Stimulated activated CD4-positive, alpha-beta T cell treated with anti-CD3 and anti-CD28 coated beads, TNF-alpha, amount 100 ng/mL, for 48 hours (primary cell): ENCODE data around the gene PRUNE2.
"Not testable (repeated sequence)": the region's sequence is repeated elsewhere in the genome, so short reads cannot be mapped to it uniquely, and the experiment has no call there.

Experiments used
- DNase-seq, 3 donors: peaks; one replicate each; pipeline ENCODE4 v3.0.0-alpha.2; 2020; ENCODE audit warnings: low read depth in 3 of 3

Gene PRUNE2

DNA sequence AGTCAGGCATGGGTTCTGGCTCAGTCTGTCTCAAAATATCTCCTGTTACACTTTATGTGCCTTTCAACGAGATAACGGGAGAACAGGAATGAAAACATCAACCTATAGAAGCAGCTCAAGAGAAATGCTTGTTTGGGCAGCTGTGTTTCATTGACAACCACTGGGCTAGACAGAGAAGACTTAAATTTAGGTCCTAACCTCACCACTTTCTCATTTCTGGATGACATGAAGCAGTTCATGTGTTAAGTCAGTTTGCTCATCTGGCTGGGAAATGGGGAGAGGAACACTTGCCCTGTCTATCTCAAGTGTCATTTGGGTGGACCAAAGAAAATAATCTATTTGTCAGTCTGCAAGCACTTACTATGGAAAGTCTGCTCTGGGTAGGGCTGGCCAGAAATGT is 208.4 kb downstream of the PRUNE2 start:
- DNase-seq: no peak

DNA sequence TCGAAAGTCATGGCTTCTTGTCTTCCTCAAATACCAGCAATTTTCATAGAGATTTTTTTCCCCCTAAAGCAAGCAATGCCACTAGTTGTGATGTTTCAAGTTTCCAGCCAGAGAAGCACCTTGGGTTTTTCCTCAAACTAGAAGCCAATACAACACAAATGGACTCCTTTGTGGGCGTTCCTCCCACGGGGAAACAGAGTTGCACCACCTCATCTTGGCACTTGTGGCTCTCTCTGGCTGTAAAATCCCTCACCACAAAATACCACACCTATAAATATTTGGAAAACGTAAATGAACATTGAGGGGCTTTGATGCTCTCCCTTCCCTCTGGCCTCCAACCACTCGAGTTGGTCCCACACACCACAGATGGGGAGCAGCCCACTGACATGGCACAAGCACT is 208.8 kb downstream of the PRUNE2 start:
- DNase-seq: no peak

DNA sequence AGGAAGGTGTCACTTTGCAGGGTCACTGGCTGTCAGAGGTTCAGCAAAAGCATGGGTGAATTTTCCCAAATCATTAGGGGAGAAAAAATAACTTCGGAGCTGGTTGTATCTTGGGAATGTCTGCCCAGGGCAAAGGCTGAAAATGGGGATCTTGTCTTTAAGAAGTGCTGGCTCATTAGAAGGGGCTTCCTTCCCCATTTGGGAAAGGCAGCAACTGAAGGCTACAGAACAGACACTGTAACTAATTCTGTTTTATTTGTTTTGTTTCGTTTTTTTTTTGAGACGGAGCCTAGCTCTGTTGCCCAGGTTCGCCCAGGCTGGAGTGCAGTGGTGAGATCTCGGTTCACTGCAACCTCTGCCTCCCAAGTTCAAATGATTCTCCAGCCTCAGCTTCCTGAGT is 212.0 kb downstream of the PRUNE2 start:
- DNase-seq: no peak

DNA sequence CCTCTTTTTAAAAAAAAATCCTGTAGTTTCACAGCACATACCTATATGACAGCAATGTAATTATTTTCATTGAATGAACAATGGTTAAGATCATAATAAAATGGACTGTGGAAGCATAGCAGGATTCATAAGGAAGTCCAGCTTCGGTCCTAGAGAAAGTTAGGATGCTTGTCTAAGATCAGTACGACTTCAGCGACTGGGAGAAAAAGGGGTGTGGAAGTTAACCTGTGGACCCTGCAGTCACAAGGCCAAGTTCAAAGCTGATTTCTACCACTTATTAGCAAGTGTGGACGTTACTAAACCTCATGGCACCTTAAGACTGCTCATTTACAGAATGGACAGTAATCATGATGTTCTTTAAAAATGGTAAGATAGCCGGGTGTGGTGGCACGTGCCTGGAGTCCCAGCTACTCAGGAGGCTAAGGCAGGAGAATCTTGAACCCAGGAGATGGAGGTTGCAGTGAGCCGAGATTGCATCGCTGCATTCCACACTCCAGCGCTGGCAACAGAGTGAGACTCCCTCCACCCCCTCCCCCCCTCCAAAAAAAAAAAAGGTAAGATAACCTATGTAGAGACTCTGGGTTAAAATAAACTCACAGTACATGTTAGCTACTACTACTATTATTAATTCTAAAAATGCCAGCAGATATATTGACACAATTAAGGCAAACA is 213.3 kb downstream of the PRUNE2 start:
- no peak for DNase-seq

DNA sequence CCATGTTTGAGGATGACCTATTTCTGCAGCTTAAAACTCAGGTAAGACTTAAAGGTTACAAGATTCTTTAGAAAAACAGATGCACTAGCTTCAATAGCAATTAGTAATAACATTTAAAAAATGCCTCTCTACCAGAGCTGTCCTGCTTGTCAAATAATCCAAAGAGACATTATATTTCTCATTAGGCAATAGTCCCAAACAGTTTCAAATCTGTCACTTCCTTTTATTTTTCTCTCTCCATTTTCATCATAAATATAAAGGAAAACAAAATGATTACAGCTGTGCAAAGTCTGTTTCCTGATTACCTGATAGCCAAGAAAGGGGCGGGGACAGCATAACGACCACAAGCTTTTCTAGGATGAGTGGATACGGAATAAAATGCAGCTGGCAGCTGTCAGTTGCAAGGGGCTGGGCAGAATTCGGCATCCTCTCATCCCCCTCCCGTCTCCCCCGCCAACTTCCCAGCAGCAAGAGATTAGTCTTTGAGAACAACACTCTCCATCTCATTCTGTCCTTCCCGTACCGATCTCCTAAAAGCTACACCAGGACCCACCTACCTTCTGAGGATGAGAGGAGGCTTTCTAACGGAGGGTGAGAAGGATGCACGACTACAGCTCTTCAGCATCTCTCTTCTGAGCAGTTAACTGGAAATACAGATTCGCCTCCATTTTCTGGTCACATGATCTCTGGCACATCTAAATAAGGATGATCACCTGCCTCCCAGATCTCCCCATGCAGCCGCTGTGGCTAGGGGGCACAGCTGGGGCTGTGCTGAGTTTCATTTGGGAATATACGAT is 214.2 kb downstream of the PRUNE2 start:
- no peak for DNase-seq

DNA sequence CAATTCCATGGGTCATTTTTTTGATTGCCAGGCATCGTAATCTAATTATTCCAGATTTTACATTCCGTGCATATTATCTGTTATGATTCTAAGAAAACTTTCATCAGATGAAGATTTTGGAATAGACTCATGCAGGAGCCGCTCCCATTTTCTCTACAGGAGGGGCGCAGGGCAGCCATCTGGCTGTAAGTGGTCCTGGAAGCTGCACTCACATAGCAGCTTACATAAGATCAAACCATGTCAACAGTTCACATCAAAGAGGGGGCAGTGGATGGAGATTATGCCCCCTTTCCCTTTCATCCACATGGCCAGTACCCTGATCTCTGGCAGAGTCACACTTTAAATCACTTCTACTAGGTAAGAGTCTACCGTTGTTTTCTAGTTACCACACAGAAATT is 214.9 kb downstream of the PRUNE2 start:
- DNase-seq: no peak

DNA sequence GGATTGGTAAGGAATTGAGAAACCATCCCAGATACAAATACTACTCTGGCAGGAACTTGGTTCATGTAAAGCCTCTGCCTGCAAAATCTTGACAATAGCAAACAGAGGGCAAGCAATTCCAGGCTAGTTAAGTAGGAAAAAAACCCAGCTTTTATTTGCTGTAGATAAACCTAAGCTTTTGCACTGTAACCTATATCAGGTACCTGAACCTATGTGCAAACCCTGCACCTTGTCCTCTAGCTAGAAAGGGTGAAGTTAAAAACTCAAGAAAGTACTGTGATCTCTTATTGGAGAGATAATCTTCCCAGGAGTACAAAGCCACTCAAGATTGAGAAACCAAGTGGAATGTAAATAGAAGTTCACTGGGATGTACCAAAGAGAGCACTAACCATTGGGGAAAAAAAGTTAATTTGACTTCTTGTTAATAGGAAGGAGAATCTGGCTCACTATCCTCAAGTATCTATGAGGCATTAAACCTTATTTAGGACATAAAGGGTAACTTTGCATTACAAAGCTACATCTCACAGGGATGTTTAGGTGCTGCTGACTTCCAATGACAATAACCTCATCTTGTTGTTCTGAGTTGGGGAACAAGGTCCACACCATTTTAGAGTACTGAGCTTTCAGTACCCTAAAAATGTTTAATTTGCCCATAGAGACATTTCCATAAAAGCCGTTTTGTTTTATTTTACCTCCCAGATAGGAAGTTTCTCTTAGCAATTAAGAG is 215.5 kb downstream of the PRUNE2 start:
- DNase-seq: no peak

DNA sequence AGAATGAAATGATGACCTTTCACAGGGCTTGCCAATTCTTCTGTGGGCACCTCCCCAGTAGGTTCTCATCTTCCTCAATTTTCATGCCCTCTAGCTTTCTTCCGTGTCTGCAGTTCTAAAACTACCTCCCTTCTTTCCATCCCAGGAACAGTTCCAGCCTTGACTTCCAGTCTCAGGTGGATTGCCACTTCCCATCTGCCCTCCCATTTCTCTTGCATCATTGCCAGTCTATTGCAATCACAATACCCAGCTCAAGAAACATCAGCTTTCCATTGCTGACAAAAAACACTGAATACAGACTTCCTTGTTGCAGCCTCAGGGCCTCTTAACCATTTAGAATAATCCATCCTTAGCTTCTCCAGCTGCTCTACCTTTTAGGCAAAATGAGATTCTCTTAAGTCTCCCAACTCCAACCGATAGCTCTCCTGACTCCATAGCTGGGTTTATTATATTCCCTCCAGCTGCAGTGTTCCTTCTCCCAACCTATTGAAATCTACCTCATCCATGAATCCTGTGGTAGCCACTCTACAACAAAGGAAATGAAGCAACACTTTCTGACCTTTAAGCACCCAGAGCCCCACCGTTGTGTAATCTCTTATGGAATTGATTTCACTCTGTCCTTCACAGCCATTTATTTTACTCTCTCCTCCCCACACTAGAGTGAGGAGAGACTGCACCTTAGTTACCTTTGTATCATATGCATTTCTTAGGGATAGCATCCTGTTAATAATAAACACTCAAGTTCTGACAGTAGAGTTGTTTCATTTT is 217.3 kb downstream of the PRUNE2 start:
- no peak for DNase-seq

DNA sequence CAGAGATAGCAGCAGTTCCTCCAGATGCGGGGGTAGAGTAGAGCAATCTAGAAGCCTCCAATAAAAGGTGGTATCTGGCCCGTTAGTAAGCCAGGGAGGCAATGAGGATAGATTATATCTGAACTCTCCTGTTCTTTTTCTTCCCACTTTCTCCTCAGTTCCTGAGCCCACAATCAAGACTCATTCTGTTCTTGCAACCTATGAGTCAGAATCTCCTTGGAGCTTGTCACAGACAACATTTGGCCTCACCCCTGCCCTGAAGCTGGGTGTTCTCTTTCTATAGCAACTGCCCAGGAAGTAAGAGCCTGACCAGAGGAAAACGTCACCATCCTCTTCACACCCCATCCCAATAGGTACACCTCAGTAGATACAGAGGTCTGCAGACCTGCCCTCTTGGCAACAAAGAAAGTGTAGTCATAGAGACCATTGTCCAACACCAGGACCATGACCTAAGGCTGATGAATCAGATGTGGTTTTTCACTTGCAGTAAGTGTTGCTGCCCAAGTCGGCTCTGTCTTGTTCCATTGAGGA is 218.0 kb downstream of the PRUNE2 start:
- DNase-seq: no peak

DNA sequence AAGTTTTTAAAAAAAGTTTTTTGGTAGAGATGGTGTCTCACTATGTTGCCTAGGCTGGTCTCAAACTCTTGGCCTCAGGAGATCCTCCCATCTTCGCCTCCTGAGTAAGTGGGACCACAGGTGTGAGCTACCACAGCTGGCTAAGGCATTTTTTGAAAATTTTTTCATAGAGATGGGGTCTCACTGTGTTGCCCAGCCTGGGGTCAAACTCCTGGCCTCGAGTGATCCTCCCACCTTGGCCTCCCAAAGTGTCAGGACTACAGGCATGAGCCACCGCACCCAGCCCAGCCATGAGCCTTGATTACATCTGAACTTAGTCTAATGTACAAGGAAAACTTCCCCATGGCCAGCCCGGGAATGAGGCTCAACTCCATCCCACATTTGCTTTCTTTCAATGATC is 219.2 kb downstream of the PRUNE2 start:
- no peak for DNase-seq

DNA sequence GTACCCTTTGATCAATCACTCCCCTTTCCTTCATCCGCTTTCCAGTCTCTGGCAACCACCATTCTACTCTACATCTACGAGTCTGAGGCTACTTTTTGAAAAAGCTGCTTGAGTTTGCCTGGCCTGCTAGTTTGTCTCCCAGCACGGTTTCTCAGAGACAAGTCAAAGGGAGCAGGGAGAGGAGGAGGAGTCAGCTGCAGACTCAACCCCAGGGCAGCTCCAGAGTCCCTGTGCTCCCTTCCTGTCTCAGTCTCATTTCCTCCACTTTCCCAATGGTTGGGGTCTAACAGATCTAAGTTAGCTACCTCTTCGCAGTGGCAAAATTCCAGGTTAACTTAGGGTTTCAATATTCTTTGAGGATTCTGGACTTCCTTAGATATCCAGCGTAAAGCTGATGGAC is 221.7 kb downstream of the PRUNE2 start:
- DNase-seq: no peak

DNA sequence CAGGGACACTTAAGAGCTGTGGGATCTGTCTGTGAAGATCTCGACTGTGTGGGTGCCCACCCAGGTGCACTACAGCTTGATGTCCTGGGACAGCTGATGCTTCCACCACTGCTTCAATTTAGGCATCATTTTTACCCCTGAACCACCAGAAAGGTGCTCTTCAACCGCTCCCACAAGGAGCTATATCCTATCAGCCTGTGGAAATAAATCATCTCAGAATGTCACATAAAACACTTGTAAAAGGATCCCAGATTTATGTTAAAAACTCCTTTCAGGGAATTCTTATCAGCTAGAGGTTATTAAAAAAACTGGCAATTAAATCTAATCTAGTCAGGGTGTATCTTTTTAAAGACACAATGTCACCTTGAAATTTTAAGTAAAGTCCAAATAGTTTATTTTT is 224.4 kb downstream of the PRUNE2 start:
- DNase-seq: no peak

DNA sequence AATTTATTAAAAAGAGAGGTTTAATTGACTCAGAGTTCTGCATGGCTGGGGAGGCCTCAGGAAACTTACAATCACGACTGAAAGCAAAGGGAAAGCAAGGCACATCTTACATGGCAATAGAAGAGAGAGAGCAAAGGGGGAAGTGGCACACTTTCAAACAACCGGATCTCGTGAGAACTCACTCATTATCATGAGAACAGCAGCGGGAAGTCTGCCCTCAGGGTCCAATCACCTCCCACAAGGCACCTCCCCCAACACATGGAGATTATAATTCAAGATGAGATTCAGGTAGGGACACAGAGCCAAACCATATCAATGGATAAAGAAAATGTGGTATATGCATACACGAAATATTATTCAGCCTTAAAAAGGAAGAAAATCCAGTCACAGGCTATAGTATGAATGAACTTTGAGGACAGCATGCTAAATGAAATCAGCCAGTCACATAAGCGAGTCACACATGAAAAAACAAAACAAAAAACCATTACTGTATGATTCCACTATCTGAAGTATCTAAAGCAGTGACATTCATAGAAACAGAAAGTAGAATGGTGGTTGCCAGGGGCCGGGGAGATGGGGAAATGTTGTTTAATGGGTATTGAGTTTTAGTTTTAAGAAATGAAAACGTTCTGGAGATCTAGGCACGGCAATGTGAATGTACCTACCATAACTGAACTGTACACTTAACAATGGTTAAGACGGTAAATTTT is 225.0 kb downstream of the PRUNE2 start:
- DNase-seq: peak in 1 of 3 donors; percentile 10

DNA sequence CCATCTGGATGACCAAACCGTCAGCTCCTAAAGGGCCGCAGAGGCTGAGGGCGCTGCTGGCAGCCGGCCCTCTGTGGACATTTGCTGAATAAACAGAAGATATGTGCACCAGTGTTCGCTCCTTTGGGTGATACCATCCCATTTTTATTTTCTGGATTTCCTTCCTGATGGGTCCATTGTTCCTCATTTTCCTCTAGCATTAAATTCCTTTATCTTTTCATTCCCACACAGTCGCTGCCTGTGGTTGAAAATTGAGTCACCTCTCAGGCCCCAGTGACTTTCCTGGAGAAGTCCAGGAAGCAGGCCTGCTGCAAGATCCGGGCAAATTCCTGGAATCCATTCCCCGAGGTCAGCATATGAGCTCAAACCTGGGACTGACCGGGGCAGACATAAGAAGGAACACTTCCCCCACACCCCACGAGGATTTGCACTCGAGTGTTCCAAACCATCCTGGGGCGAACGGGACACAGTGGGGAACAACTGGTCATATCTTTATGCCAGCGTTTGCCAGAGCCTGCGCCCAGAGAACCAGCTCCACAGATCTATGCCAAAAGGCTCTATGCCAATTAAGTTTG is 228.3 kb downstream of the PRUNE2 start:
- no peak for DNase-seq

DNA sequence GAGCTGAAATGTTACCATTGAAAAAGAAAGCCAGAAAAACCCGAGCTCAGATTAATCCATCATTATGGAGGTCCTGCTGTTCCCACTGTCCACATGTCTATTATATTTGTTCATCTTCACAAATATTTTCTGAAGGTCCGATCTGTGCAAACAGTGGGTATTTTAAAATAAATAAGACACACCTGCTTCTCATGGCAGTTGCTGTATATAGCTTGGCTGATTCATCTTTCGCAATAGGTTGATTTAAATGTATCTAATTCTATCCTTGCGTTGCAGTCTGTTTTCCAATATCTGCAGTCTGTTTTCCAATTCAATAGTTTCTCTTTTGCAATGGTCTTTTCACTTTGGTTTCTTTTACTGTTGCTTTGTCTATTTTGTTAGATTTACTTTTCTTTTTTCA is 229.1 kb downstream of the PRUNE2 start:
- DNase-seq: no peak

DNA sequence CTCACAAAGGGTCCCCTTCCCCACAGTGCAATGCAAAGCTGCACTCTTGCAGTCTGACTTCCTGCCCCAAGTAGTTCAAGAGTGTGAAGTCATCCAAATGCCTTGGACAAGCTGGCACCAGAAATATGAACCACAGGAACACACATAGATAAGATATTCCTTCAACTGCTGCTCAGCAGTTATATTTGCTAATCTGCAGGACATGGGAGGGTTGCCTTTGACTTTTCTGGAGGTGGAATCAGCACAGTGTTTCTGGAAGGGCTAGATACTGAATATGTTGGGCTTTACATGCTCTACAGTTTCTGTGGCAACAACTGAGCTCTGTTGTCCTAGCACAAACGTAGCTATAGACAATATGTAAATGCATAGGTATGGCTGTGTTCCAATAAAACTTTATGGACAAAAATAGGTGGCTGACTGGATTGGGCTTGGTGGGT is 238.4 kb downstream of the PRUNE2 start:
- no peak for DNase-seq

DNA sequence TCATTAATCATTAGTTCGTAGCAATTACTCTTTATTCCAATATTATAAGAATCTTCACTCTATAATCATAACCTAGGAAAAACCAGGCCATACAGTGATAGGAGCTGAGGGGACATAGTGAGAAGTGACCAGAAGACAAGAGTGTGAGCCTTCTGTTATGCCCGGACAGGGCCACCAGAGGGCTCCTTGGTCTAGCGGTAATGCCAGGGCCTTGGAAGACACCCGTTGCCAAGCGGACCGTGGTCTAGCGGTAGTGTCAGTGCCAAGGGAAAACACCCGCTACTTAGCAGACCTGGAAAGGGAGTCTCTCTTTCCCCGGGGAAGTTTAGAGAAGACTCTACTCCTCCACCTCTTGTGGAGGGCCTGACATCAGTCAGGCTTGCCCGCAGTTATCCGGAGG is 239.9 kb downstream of the PRUNE2 start:
- not testable (repeated sequence) for DNase-seq

DNA sequence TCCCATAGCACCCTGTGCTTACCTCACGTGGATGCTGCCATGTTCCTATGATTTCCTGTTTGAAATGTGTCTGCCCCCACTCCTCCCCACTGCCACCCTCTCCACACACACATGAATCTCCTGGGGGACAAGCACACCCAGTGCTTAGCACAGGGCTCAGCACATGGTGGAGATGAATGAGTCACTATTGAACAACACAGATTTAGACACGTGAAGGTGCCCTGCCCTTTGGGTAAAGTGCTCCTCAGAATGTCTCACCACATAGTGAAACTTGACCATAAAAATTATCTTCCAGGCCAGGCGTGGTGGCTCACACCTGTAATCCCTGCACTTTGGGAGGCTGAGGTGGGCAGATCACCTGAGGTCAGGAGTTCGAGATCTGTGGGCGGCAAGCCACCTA is 240.5 kb downstream of the PRUNE2 start:
- DNase-seq: no peak

DNA sequence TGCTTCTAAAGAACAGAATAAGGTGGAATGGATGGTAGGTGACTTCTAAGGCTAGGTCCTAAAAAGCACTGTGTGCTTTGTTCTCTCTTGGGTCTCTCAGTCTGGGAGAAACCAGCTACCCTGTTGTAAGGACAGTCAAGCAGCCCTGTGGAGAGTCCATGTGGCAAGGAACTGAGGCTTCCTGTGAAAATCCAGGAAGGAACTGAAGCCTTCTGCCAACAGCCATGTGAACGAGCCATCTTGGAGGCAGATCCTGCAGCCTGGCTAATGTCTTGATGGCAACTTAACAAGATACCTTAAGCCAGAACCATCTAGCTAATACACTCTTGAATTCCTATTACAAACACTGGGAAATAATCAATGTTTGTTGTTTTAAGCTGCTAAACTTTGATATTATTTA is 241.8 kb downstream of the PRUNE2 start:
- no peak for DNase-seq

DNA sequence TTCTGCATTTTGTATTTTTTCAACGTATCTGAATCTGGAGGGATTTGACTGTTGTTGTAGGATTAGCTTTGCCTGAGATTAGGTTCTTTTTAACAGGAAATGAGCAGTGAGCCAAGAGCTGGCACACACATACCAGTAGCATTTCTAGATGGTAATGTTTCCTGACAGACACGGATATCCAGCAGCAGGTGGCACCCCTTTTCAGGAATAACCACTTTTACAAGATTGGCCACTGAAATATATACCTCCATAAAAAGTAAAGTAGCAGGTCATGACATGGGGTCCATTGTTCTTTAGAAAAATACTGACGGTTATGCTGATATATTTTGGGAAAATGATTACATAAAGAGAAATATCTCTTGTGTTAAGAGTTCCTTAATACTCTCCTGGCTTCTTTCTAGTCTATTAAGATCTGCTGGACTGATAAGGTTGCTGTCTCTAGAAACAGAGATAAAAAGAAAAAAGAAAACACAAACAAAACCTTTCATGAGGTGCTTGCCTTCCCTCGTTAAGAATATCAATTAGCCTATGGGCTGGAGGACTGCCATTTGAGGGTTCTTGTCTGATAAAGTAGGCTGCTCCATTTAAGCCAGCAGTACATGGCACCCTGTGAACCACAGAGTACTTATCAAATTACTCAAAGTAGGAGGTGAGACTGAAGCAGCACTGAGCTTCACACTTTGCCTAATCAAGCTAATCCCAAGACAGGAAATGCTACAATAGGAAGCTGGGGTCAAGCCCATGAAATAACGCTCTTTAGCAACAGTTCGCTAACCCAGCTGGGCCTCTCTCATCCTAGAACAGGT is 243.2 kb downstream of the PRUNE2 start:
- no peak for DNase-seq
